HepG2 (cell line): Measurements from ENCODE around the gene SYNPO. TPM values are rescaled to one million over a fixed set of nuclear protein-coding genes. Genes with fewer than 3 reads are reported as not detected.

Source experiments
- ATAC-seq: fragments of 200-7000 bp; cut with Tn5 transposase; 3 replicates; pipeline ENCODE4 v1.9.1; 2020; ENCODE audit warnings: mild to moderate bottlenecking, moderate library complexity
- Bru-seq: library from RNA; stranded (reverse); fragments of 400-500 nt; gene quantifications from one replicate; lab custom pipeline; 2021; lab: Mats Ljungman, UMichigan
- BruChase-seq, 2 experiments: library from RNA; stranded (reverse); fragments of 400-500 nt; gene quantifications; one replicate each; lab custom pipeline; 2021; lab: Mats Ljungman, UMichigan
- BruUV-seq: library from RNA; stranded (reverse); fragments of 400-500 nt; replicated peaks from 2 replicates; lab custom pipeline; 2021; lab: Mats Ljungman, UMichigan
- CTCF ChIA-PET: fragments of 300-600 bp; formaldehyde crosslinking; extraction: SDS; loops from one replicate; lab custom pipeline; 2021; ENCODE audit warnings: low total read pairs, inconsistent platforms, low intra/inter-chr PET ratio; lab: Yijun Ruan, JAX
- POLR2A ChIA-PET: fragments of 350-600 bp; sonication (Branson Sonifier 250); formaldehyde crosslinking; loops from one replicate; lab custom pipeline; 2020; ENCODE audit warnings: antibody characterized with exemption, inconsistent platforms; lab: Yijun Ruan, JAX
- DNase-seq: peaks from one replicate; pipeline ENCODE4 v3.0.0-alpha.2; 2015; ENCODE audit warnings: low spot score
- FAIRE-seq: peaks from 3 replicates; lab custom pipeline; 2011; peaks lifted over from hg19 to GRCh38; lab: Jason Lieb, UNC
- H2AFZ ChIP-seq: one replicate; pipeline ENCODE4 v1.6.1; 2011; ENCODE audit warnings: low read length, inconsistent platforms
- H3K27ac ChIP-seq: fragments of 300-600 bp; 3 replicates; pipeline ENCODE4 v1.8.0; 2011; ENCODE audit warnings: mixed run types, mild to moderate bottlenecking, mixed read lengths, low read length, inconsistent platforms; ENCODE audit not compliant: insufficient read depth; ENCODE audit errors: extremely low read length
- H3K27me3 ChIP-seq, 2 experiments: fragments of 200-600 bp in 1 of 2; 2 replicates in 1 of 2; 3 replicates in 1 of 2; pipeline versions ENCODE4 v1.6.0 to v1.8.0; 2011; ENCODE audit warnings: low read length in 2 of 2, mild to moderate bottlenecking in 2 of 2, moderate library complexity in 2 of 2, inconsistent platforms in 1 of 2; ENCODE audit not compliant: insufficient read depth in 2 of 2, control insufficient read depth in 1 of 2
- H3K36me3 ChIP-seq, 2 experiments: fragments of 200-600 bp in 1 of 2; replicated peaks in 1 of 2; 2 replicates in 1 of 2; 3 replicates in 1 of 2; pipeline versions ENCODE4 v1.5.1 to v1.8.0; 2011; ENCODE audit warnings: low read length in 2 of 2, inconsistent platforms in 1 of 2; ENCODE audit not compliant: insufficient read depth in 2 of 2, control insufficient read depth in 1 of 2
- H3K4me1 ChIP-seq: 2 replicates; pipeline ENCODE4 v1.5.1; 2012; ENCODE audit warnings: low read length, inconsistent platforms; ENCODE audit not compliant: insufficient read depth
- H3K4me2 ChIP-seq: 2 replicates; pipeline ENCODE4 v1.6.0; 2011; ENCODE audit warnings: low read depth, low read length, inconsistent platforms
- H3K4me3 ChIP-seq, 3 experiments: fragments of 200-600 bp in 1 of 3; sonication (generic), shearing (Covaris generic) in 1 of 3; replicated peaks in 1 of 3; 2 replicates each; pipeline ENCODE4 v1.5.1; 2011 to 2016; ENCODE audit warnings: low read length in 3 of 3, inconsistent platforms in 2 of 3, low read depth in 2 of 3, mild to moderate bottlenecking in 2 of 3, control low read depth in 1 of 3, mixed read lengths in 1 of 3; ENCODE audit not compliant: insufficient read depth in 1 of 3
- H3K79me2 ChIP-seq: one replicate; pipeline ENCODE4 v1.6.1; 2011; ENCODE audit warnings: low read length, inconsistent platforms; ENCODE audit not compliant: insufficient read depth
- H3K9ac ChIP-seq: 2 replicates; pipeline ENCODE4 v1.6.0; 2011; ENCODE audit warnings: mild to moderate bottlenecking, low read depth, low read length, inconsistent platforms; ENCODE audit not compliant: insufficient read depth
- H3K9me3 ChIP-seq: 2 replicates; pipeline ENCODE4 v1.5.1; 2012; ENCODE audit warnings: mild to moderate bottlenecking, low read length
- H4K20me1 ChIP-seq: 2 replicates; pipeline ENCODE4 v1.6.0; 2011; ENCODE audit warnings: inconsistent platforms, mild to moderate bottlenecking, low read length, moderate library complexity; ENCODE audit not compliant: insufficient read depth
- ZNF263 ChIP-seq: sonication (generic); formaldehyde crosslinking; IDR thresholded peaks from 2 replicates; pipeline ENCODE4 v1.4.0; 2020; ENCODE audit warnings: missing genetic modification reagents
- WGBS: methylation state at CpG from one replicate; pipeline ENCODE4 v1.1.6; 2017; ENCODE audit warnings: low lambda C conversion rate; 5-methylcytosine and 5-hydroxymethylcytosine counted together
- in situ Hi-C: cut with HindIII; loops from 2 replicates; pipeline ENCODE4 v1.10.0; 2017; ENCODE audit warnings: low pct_unique_long_range_greater_than_20kb; ENCODE audit not compliant: extremely low pct_ligation_motif_present
- intact Hi-C: fragments of 100-400 bp; cut with micrococcal nuclease; formaldehyde crosslinking; loops from one replicate; pipeline ENCODE4 v1.10.0; 2022; ENCODE audit not compliant: unreplicated experiment
- long read RNA-seq, 2 experiments: library from RNA in 1 of 2; library from polyadenylated mRNA in 1 of 2; stranded (forward) in 1 of 2; unstranded in 1 of 2; transcript quantifications; one replicate each; pipeline ENCODE4 v2.0.0, GENCODE V29; 2019 to 2022
- polyA minus RNA-seq, 3 experiments: library from RNA; depleted of rRNA, polyadenylated mRNA; stranded (reverse); fragments of >200 nt; gene quantifications; 2 replicates each; pipeline ENCODE4 v1.2.3, GENCODE V29; 2011; ENCODE audit warnings: low replicate concordance in 1 of 3
- polyA plus RNA-seq, 8 experiments: library from polyadenylated mRNA; depleted of rRNA in 3 of 8; stranded (reverse) in 7 of 8; unstranded in 1 of 8; fragments of >200 nt; fragmentation: Illumina TruSeq in 4 of 8; extraction: Trizol in 4 of 8; gene quantifications; 2 replicates each; pipeline versions ENCODE4 v1.2.1 to v1.2.3, GENCODE V29; 2011 to 2016; ENCODE audit warnings: low read depth in 4 of 8, missing spikeins in 1 of 8, mixed read lengths in 1 of 8; ENCODE audit not compliant: insufficient read depth in 1 of 8
- total RNA-seq, 5 experiments: library from RNA; depleted of rRNA; stranded (reverse); fragments of >200 nt; fragmentation: Illumina TruSeq; extraction: Trizol; gene quantifications; 2 replicates each; pipeline ENCODE4 v1.2.3, GENCODE V29; 2016; ENCODE audit warnings: low read depth in 1 of 5
- TF ChIP-seq, protein P1 (sequence below): sonication (generic); formaldehyde crosslinking; IDR thresholded peaks from 2 replicates; pipeline ENCODE4 v1.4.0; 2020; ENCODE audit warnings: missing genetic modification reagents
- TF ChIP-seq, protein P2 (sequence below): sonication (generic); formaldehyde crosslinking; IDR thresholded peaks from 2 replicates; pipeline ENCODE4 v1.4.0; 2020; ENCODE audit warnings: missing genetic modification reagents
- TF ChIP-seq, protein P3 (sequence below): sonication (generic); formaldehyde crosslinking; IDR thresholded peaks from 2 replicates; pipeline ENCODE4 v1.5.1; 2020; ENCODE audit warnings: mild to moderate bottlenecking, missing genetic modification reagents, moderate library complexity

Gene SYNPO, protein sequence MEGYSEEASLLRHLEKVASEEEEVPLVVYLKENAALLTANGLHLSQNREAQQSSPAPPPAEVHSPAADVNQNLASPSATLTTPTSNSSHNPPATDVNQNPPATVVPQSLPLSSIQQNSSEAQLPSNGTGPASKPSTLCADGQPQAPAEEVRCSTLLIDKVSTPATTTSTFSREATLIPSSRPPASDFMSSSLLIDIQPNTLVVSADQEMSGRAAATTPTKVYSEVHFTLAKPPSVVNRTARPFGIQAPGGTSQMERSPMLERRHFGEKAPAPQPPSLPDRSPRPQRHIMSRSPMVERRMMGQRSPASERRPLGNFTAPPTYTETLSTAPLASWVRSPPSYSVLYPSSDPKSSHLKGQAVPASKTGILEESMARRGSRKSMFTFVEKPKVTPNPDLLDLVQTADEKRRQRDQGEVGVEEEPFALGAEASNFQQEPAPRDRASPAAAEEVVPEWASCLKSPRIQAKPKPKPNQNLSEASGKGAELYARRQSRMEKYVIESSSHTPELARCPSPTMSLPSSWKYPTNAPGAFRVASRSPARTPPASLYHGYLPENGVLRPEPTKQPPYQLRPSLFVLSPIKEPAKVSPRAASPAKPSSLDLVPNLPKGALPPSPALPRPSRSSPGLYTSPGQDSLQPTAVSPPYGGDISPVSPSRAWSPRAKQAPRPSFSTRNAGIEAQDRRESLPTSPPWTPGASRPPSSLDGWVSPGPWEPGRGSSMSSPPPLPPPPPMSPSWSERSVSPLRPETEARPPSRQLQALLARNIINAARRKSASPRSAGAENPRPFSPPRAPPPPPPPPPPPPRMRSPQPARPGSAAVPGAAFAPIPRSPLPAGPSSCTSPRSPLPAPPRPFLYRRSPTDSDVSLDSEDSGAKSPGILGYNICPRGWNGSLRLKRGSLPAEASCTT
- 0.09 and 0.22 TPM in 2 replicates for total RNA-seq (2016; rRNA removed; fragmentation: Illumina TruSeq; extraction: Trizol)
- total RNA-seq (2016; cell fraction: cytosol; rRNA removed; fragmentation: Illumina TruSeq; extraction: Trizol; ENCODE audit: low read depth): under 0.01 TPM in 1 of 2 replicates, not detected in the other
- 0.04 and 0.09 TPM in 2 replicates for total RNA-seq (2016; cell fraction: insoluble cytoplasmic fraction; rRNA removed; fragmentation: Illumina TruSeq; extraction: Trizol)
- 0.10 and 0.12 TPM in 2 replicates for total RNA-seq (2016; cell fraction: membrane; rRNA removed; fragmentation: Illumina TruSeq; extraction: Trizol)
- 0.16 and 0.25 TPM in 2 replicates for total RNA-seq (2016; cell fraction: nucleus; rRNA removed; fragmentation: Illumina TruSeq; extraction: Trizol)
- 0.05 and 0.30 TPM in 2 replicates for polyA plus RNA-seq (2011; rRNA removed)
- 0.04 and 0.07 TPM in 2 replicates for polyA plus RNA-seq (2011; cell fraction: cytosol; rRNA removed)
- 0.33 and 0.42 TPM in 2 replicates for polyA plus RNA-seq (2011; cell fraction: nucleus; rRNA removed)
- polyA plus RNA-seq (2012): 0.07 and 0.19 TPM in 2 replicates
- polyA plus RNA-seq (2016; cell fraction: cytosol; fragmentation: Illumina TruSeq; extraction: Trizol; ENCODE audit: low read depth): 0.02 and 0.03 TPM in 2 replicates
- polyA plus RNA-seq (2016; cell fraction: insoluble cytoplasmic fraction; fragmentation: Illumina TruSeq; extraction: Trizol; ENCODE audit: low read depth): 0.15 and 0.20 TPM in 2 replicates
- 0.03 and 0.05 TPM in 2 replicates for polyA plus RNA-seq (2016; cell fraction: membrane; fragmentation: Illumina TruSeq; extraction: Trizol; ENCODE audit: low read depth)
- polyA plus RNA-seq (2016; cell fraction: nucleus; fragmentation: Illumina TruSeq; extraction: Trizol; ENCODE audit: insufficient read depth, low read depth): 0.30 and 0.49 TPM in 2 replicates
- polyA minus RNA-seq (2011; rRNA and poly(A)+ RNA removed; ENCODE audit: low replicate concordance): 0.46 and 18.5 TPM in 2 replicates
- 0.30 and 0.70 TPM in 2 replicates for polyA minus RNA-seq (2011; cell fraction: cytosol; rRNA and poly(A)+ RNA removed)
- 0.39 and 0.62 TPM in 2 replicates for polyA minus RNA-seq (2011; cell fraction: nucleus; rRNA and poly(A)+ RNA removed)
- percentile 20 among the genes with signal in this experiment for Bru-seq, nascent RNA
- BruChase-seq, experiment 1, labeled RNA remaining after a 6-hour chase: percentile 18 among the genes with signal in this experiment
- percentile 23 among the genes with signal in this experiment for BruChase-seq, experiment 2, labeled RNA remaining after a 2-hour chase
- long read RNA-seq, experiment 1: 0 reads
- long read RNA-seq, experiment 2, partial matches to known transcripts: 0 of 1 reads
- long read RNA-seq, experiment 2, other reads (novel, unspliced or antisense): 1 of 1 reads

DNA sequence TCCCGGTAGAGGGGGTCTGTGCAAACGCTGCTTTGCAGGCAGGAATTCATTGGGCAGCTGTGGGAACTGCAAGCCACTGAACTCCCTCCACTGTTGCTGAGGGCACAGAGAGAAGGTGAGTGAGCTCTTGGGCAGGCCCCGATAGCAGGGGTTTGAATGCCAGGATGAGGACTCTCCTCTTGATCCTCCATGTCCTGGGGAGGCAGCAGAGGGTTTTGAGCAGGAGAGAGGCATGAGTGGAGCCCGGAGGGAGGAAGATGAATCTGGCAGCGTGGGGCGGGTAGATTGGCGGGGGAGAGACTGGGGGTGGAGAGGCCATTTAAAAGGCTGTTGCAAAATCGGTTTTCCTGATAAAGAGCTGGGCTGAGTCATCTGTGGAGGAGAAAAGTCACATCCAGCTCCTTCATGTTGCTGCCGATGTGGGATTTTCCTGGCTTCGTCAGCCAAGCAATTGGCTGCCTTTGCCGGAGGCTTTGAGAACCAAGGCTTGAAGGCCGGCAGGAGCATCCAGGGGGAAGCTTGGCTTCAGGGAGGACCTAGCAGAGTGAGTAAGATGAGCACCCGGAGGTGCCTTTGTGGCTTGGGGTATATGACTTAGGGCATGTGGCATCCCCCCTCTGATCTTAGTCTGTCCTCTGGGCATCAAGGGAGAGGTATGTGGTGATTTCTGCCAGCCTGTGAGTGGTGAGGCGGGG is at the start of gene SYNPO:
Gene SYNPO (plus strand): TSS at position 350 of the 695 bp plus-strand sequence. CDS start 7,616 bp downstream, outside the sequence.
- no peaks in the 10 kb centered on the region for H3K36me3 ChIP-seq
- ATAC-seq (peak; percentile 11), FAIRE-seq (no peak), DNase-seq (peak; percentile 25)
- BruUV-seq: no TSS peak
- POLR2A ChIA-PET: interaction anchor here (1.1 kb wide), 1 partner anchor 9 kb away, joined by 3 read pairs; no protein-coding TSS in a partner anchor
- in situ Hi-C loops: loop anchor here (5.0 kb wide), 1 partner anchor 58 kb away; no protein-coding TSS in a partner anchor
- no peaks in the 10 kb centered on the region for H3K79me2 ChIP-seq
- CTCF ChIA-PET: no interaction called here
- 2% methylated on average over 11 of the region's 14 CpGs for WGBS
- H3K9me3 ChIP-seq: no peaks in the 10 kb centered on the region
- H2AFZ ChIP-seq: no peak within 1 kb of the TSS
- no peak within 1 kb of the TSS for H3K27ac ChIP-seq
- H3K27me3 ChIP-seq: 0 out of 5 replicates have a peak, but pooled peaks cover 0 to 3% of the 10 kb centered on the region in 2 experiments
- peak within 1 kb of the TSS; percentile 61 for H3K4me2 ChIP-seq
- peaks cover 87% of the 10 kb centered on the region for H3K4me1 ChIP-seq
- intact Hi-C loops: loop anchor here (5.0 kb wide), 1 partner anchor 308 kb away; no protein-coding TSS in a partner anchor
- H3K4me3 ChIP-seq: peak within 1 kb of the TSS; percentile 4 to 39 (median 27); a peak in 2 of 6 replicates
- H3K9ac ChIP-seq: no peak within 1 kb of the TSS
- H4K20me1 ChIP-seq: no peaks in the 10 kb centered on the region
- TF ChIP-seq ZNF263 (CRISPR knock-in tag): peak; percentile 40; the same call in 1 of the 2 replicates
- TF ChIP-seq, protein P1, sequence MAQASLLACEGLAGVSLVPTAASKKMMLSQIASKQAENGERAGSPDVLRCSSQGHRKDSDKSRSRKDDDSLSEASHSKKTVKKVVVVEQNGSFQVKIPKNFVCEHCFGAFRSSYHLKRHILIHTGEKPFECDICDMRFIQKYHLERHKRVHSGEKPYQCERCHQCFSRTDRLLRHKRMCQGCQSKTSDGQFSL (CRISPR knock-in tag): no peak
- TF ChIP-seq, protein P2, sequence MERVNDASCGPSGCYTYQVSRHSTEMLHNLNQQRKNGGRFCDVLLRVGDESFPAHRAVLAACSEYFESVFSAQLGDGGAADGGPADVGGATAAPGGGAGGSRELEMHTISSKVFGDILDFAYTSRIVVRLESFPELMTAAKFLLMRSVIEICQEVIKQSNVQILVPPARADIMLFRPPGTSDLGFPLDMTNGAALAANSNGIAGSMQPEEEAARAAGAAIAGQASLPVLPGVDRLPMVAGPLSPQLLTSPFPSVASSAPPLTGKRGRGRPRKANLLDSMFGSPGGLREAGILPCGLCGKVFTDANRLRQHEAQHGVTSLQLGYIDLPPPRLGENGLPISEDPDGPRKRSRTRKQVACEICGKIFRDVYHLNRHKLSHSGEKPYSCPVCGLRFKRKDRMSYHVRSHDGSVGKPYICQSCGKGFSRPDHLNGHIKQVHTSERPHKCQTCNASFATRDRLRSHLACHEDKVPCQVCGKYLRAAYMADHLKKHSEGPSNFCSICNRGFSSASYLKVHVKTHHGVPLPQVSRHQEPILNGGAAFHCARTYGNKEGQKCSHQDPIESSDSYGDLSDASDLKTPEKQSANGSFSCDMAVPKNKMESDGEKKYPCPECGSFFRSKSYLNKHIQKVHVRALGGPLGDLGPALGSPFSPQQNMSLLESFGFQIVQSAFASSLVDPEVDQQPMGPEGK: peak; percentile 34; the same call in 1 of the 2 replicates
- TF ChIP-seq, protein P3, sequence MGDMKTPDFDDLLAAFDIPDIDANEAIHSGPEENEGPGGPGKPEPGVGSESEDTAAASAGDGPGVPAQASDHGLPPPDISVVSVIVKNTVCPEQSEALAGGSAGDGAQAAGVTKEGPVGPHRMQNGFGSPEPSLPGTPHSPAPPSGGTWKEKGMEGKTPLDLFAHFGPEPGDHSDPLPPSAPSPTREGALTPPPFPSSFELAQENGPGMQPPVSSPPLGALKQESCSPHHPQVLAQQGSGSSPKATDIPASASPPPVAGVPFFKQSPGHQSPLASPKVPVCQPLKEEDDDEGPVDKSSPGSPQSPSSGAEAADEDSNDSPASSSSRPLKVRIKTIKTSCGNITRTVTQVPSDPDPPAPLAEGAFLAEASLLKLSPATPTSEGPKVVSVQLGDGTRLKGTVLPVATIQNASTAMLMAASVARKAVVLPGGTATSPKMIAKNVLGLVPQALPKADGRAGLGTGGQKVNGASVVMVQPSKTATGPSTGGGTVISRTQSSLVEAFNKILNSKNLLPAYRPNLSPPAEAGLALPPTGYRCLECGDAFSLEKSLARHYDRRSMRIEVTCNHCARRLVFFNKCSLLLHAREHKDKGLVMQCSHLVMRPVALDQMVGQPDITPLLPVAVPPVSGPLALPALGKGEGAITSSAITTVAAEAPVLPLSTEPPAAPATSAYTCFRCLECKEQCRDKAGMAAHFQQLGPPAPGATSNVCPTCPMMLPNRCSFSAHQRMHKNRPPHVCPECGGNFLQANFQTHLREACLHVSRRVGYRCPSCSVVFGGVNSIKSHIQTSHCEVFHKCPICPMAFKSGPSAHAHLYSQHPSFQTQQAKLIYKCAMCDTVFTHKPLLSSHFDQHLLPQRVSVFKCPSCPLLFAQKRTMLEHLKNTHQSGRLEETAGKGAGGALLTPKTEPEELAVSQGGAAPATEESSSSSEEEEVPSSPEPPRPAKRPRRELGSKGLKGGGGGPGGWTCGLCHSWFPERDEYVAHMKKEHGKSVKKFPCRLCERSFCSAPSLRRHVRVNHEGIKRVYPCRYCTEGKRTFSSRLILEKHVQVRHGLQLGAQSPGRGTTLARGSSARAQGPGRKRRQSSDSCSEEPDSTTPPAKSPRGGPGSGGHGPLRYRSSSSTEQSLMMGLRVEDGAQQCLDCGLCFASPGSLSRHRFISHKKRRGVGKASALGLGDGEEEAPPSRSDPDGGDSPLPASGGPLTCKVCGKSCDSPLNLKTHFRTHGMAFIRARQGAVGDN: no peak
